H9 (cell line): Measurements from ENCODE around the gene ZBTB20. TPM values are rescaled to one million over a fixed set of nuclear protein-coding genes. Genes with fewer than 3 reads are reported as not detected.

Experiments
- DNase-seq: peaks from one replicate; pipeline ENCODE4 v3.0.0-alpha.2; 2017
- H2AFZ ChIP-seq: one replicate; pipeline ENCODE4 v1.6.1; 2013; ENCODE audit warnings: mild to moderate bottlenecking, low read length, control low read depth, moderate library complexity
- H2AK5ac ChIP-seq: 2 replicates; pipeline ENCODE4 v1.6.1; 2013; ENCODE audit warnings: low read length, control low read depth, mixed read lengths; ENCODE audit not compliant: insufficient read length
- H2BK120ac ChIP-seq: one replicate; pipeline ENCODE4 v1.6.1; 2013; ENCODE audit warnings: low read depth, mild to moderate bottlenecking, low read length, control low read depth, inconsistent platforms; ENCODE audit not compliant: poor library complexity, severe bottlenecking
- H2BK12ac ChIP-seq: 2 replicates; pipeline ENCODE4 v1.6.1; 2013; ENCODE audit warnings: low read length, control low read depth, mixed read lengths, low read depth; ENCODE audit not compliant: insufficient read length
- H2BK15ac ChIP-seq: 2 replicates; pipeline ENCODE4 v1.6.1; 2013; ENCODE audit warnings: low read depth, low read length, control low read depth
- H2BK20ac ChIP-seq: one replicate; pipeline ENCODE4 v1.6.1; 2013; ENCODE audit warnings: low read depth, mild to moderate bottlenecking, low read length, control low read depth, inconsistent platforms; ENCODE audit not compliant: poor library complexity, severe bottlenecking
- H2BK5ac ChIP-seq: 2 replicates; pipeline ENCODE4 v1.6.1; 2013; ENCODE audit warnings: low read length, control low read depth, mixed read lengths; ENCODE audit not compliant: insufficient read length
- H3K14ac ChIP-seq: 2 replicates; pipeline ENCODE4 v1.6.1; 2013; ENCODE audit warnings: low read length, control low read depth; ENCODE audit not compliant: insufficient read depth
- H3K18ac ChIP-seq: 2 replicates; pipeline ENCODE4 v1.6.1; 2013; ENCODE audit warnings: low read depth, mild to moderate bottlenecking, mixed read lengths, low read length, control low read depth; ENCODE audit not compliant: insufficient read length
- H3K23ac ChIP-seq: 2 replicates; pipeline ENCODE4 v1.6.1; 2013; ENCODE audit warnings: low read length, control low read depth, mixed read lengths, low read depth; ENCODE audit not compliant: insufficient read length
- H3K23me2 ChIP-seq: 2 replicates; pipeline ENCODE4 v1.6.1; 2013; ENCODE audit warnings: low read depth, mild to moderate bottlenecking, mixed read lengths, low read length, control low read depth; ENCODE audit not compliant: insufficient read length, poor library complexity, severe bottlenecking
- H3K27ac ChIP-seq: 2 replicates; pipeline ENCODE4 v1.5.1; 2013; ENCODE audit warnings: low read length, control low read depth, mixed read lengths, low read depth; ENCODE audit not compliant: insufficient read length
- H3K27me3 ChIP-seq: 2 replicates; pipeline ENCODE4 v1.6.1; 2013; ENCODE audit warnings: low read length, control low read depth, inconsistent platforms; ENCODE audit not compliant: insufficient read depth
- H3K4ac ChIP-seq: 2 replicates; pipeline ENCODE4 v1.6.1; 2013; ENCODE audit warnings: low read depth, mild to moderate bottlenecking, control low read depth, inconsistent platforms, low read length, moderate library complexity
- H3K4me1 ChIP-seq: 2 replicates; pipeline ENCODE4 v1.6.1; 2013; ENCODE audit warnings: low read length, control low read depth, inconsistent platforms; ENCODE audit not compliant: insufficient read depth
- H3K4me2 ChIP-seq: 2 replicates; pipeline ENCODE4 v1.6.1; 2013; ENCODE audit warnings: low read length, control low read depth, mixed read lengths; ENCODE audit not compliant: insufficient read length, insufficient read depth
- H3K56ac ChIP-seq: 2 replicates; pipeline ENCODE4 v1.6.1; 2013; ENCODE audit warnings: low read depth, mild to moderate bottlenecking, mixed read lengths, low read length, control low read depth; ENCODE audit not compliant: insufficient read length
- H3K79me1 ChIP-seq: 2 replicates; pipeline ENCODE4 v1.6.1; 2013; ENCODE audit warnings: low read depth, mild to moderate bottlenecking, moderate library complexity, low read length, control low read depth, inconsistent platforms; ENCODE audit not compliant: insufficient read depth, poor library complexity, severe bottlenecking
- H3K79me2 ChIP-seq: 2 replicates; pipeline ENCODE4 v1.6.1; 2013; ENCODE audit warnings: low read length, control low read depth, inconsistent platforms; ENCODE audit not compliant: insufficient read depth
- H3K9ac ChIP-seq: 2 replicates; pipeline ENCODE4 v1.6.1; 2013; ENCODE audit warnings: low read length, control low read depth, mixed read lengths; ENCODE audit not compliant: insufficient read length; ENCODE audit errors: extremely low read depth
- H3K9me3 ChIP-seq: one replicate; pipeline ENCODE4 v1.6.1; 2013; ENCODE audit warnings: low read depth, low read length, inconsistent platforms; ENCODE audit not compliant: control insufficient read depth
- H3T11ph ChIP-seq: one replicate; pipeline ENCODE4 v1.6.1; 2013; ENCODE audit warnings: mild to moderate bottlenecking, low read length, control low read depth, inconsistent platforms
- H4K20me1 ChIP-seq: one replicate; pipeline ENCODE4 v1.6.1; 2013; ENCODE audit not compliant: control insufficient read depth, insufficient read length, insufficient read depth
- H4K5ac ChIP-seq: 2 replicates; pipeline ENCODE4 v1.6.1; 2013; ENCODE audit warnings: low read depth, mild to moderate bottlenecking, mixed read lengths, low read length, control low read depth; ENCODE audit not compliant: insufficient read length
- H4K8ac ChIP-seq: replicated peaks from 2 replicates; pipeline ENCODE4 v1.6.1; 2013; ENCODE audit warnings: low read length, control low read depth, mixed read lengths, low read depth; ENCODE audit not compliant: insufficient read length
- H4K91ac ChIP-seq: 2 replicates; pipeline ENCODE4 v1.6.1; 2013; ENCODE audit warnings: low read depth, mild to moderate bottlenecking, moderate library complexity, mixed read lengths, low read length, control low read depth; ENCODE audit not compliant: insufficient read length
- H3K27ac Mint-ChIP-seq, 3 experiments: 2 replicates in 2 of 3; 3 replicates in 1 of 3; pipeline ENCODE4 v1.8.0; 2020 to 2021; ENCODE audit warnings: mixed read lengths in 3 of 3, mild to moderate bottlenecking in 1 of 3, moderate library complexity in 1 of 3
- H3K27me3 Mint-ChIP-seq: 2 replicates; pipeline ENCODE4 v1.8.0; 2021; ENCODE audit warnings: low read depth, mild to moderate bottlenecking, moderate library complexity, mixed read lengths
- H3K36me3 Mint-ChIP-seq, 3 experiments: 2 replicates in 2 of 3; 3 replicates in 1 of 3; pipeline ENCODE4 v1.8.0; 2020 to 2021; ENCODE audit warnings: low read depth in 3 of 3, mixed read lengths in 3 of 3; ENCODE audit not compliant: insufficient read depth in 1 of 3
- H3K4me1 Mint-ChIP-seq, 2 experiments: 2 replicates each; pipeline ENCODE4 v1.8.0; 2020; ENCODE audit warnings: mixed read lengths in 2 of 2
- H3K4me3 Mint-ChIP-seq, 2 experiments: 2 replicates in 1 of 2; 3 replicates in 1 of 2; pipeline ENCODE4 v1.8.0; 2020 to 2021; ENCODE audit warnings: mild to moderate bottlenecking in 2 of 2, mixed read lengths in 2 of 2, moderate library complexity in 1 of 2
- H3K9me3 Mint-ChIP-seq, 2 experiments: 2 replicates in 1 of 2; 3 replicates in 1 of 2; pipeline ENCODE4 v1.8.0; 2020; ENCODE audit warnings: mild to moderate bottlenecking in 2 of 2, mixed read lengths in 2 of 2, moderate library complexity in 1 of 2
- WGBS: extraction: QIAGEN DNeasy Blood & Tissue Kit; methylation state at CpG from one replicate; pipeline ENCODE4 v1.1.7; 2013; ENCODE audit warnings: missing lambda C conversion rate, low lambda C conversion rate, mixed read lengths; ENCODE audit not compliant: insufficient read length; ENCODE audit errors: extremely low coverage; 5-methylcytosine and 5-hydroxymethylcytosine counted together
- total RNA-seq: library from RNA; stranded (reverse); gene quantifications from 2 replicates; pipeline ENCODE4 v1.2.1, GENCODE V29; 2021
- TF ChIP-seq, protein P1 (sequence below): fragments of 200-600 bp; sonication (generic); conservative IDR thresholded peaks from 3 replicates; pipeline ENCODE4 v1.8.0; 2021; ENCODE audit warnings: antibody characterized with exemption, mild to moderate bottlenecking

Gene ZBTB20
- total RNA-seq, 1 experiment from 2014 or later: 0.70 TPM

- Histone ChIP-seq H4K91ac (no peak overlapping the region), H3K23me2 (no peaks in the 10 kb centered on the region), H3K9ac (no peak overlapping the region), H4K5ac (no peak overlapping the region), H3K27me3 (no peaks in the 10 kb centered on the region), H2AK5ac (no peak overlapping the region), H3K27ac (no peak overlapping the region), H3K23ac (no peak overlapping the region), H3K4ac (no peak overlapping the region), H3K79me2 (no peaks in the 10 kb centered on the region), H3K79me1 (no peaks in the 10 kb centered on the region), H3K56ac (no peak overlapping the region), H2BK12ac (no peak overlapping the region), H3K4me1 (no peaks in the 10 kb centered on the region), H4K8ac (no peak overlapping the region), H2BK15ac (no peak overlapping the region), H2BK20ac (no peak overlapping the region), H3K14ac (no peak overlapping the region), H3K4me2 (no peak overlapping the region), H4K20me1 (no peaks in the 10 kb centered on the region), H2BK5ac (no peak overlapping the region), H3K18ac (no peak overlapping the region), H3T11ph (no peak overlapping the region), H2AFZ (no peak overlapping the region), H2BK120ac (no peak overlapping the region), H3K9me3 (no peaks in the 10 kb centered on the region)
- Mint-ChIP-seq H3K36me3 (no peaks in the 10 kb centered on the region), H3K4me1 (no peaks in the 10 kb centered on the region), H3K9me3 (no peaks in the 10 kb centered on the region), H3K27ac (no peak overlapping the region), H3K27me3 (no peaks in the 10 kb centered on the region), H3K4me3 (no peak overlapping the region)
- TF ChIP-seq, protein P1, sequence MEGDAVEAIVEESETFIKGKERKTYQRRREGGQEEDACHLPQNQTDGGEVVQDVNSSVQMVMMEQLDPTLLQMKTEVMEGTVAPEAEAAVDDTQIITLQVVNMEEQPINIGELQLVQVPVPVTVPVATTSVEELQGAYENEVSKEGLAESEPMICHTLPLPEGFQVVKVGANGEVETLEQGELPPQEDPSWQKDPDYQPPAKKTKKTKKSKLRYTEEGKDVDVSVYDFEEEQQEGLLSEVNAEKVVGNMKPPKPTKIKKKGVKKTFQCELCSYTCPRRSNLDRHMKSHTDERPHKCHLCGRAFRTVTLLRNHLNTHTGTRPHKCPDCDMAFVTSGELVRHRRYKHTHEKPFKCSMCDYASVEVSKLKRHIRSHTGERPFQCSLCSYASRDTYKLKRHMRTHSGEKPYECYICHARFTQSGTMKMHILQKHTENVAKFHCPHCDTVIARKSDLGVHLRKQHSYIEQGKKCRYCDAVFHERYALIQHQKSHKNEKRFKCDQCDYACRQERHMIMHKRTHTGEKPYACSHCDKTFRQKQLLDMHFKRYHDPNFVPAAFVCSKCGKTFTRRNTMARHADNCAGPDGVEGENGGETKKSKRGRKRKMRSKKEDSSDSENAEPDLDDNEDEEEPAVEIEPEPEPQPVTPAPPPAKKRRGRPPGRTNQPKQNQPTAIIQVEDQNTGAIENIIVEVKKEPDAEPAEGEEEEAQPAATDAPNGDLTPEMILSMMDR: no peak
- WGBS: no CpG with 5 or more reads among the region's 3 CpGs
- DNase-seq: no peak
These were observed 173.6 kb downstream of the ZBTB20 start for GRCh38 chr3:114973536-114973935.
